SK-N-SH treated with all-trans-retinoic acid at 6 μM for 48 hours (cell line): Measurements from ENCODE around the gene CDK14.

ENCODE experiments used
- ESRRG ChIP-seq: fragments of 250-450 bp; sonication (Bioruptor Pico); IDR thresholded peaks from 2 replicates; pipeline ENCODE4 v1.6.1; 2021; ENCODE audit warnings: mild to moderate bottlenecking
- ISL1 ChIP-seq: fragments of 250-450 bp; sonication (Bioruptor Pico); IDR thresholded peaks from 2 replicates; pipeline ENCODE4 v2.1.2; 2022; ENCODE audit warnings: mild to moderate bottlenecking, moderate library complexity
- PPARA ChIP-seq: fragments of 250-450 bp; sonication (Bioruptor Pico); IDR thresholded peaks from 2 replicates; pipeline ENCODE4 v1.5.0; 2020; ENCODE audit warnings: mild to moderate bottlenecking, borderline replicate concordance
- RARB ChIP-seq: fragments of 250-450 bp; sonication (Bioruptor Pico); IDR thresholded peaks from 2 replicates; pipeline ENCODE4 v1.8.0; 2021; ENCODE audit warnings: mild to moderate bottlenecking, moderate library complexity
- ZC3H10 ChIP-seq: fragments of 250-450 bp; sonication (Bioruptor Pico); IDR thresholded peaks from 2 replicates; pipeline ENCODE4 v1.5.1; 2021; ENCODE audit warnings: mild to moderate bottlenecking, moderate library complexity
- ZFP3 ChIP-seq: fragments of 250-450 bp; sonication (Bioruptor Pico); IDR thresholded peaks from 2 replicates; pipeline ENCODE4 v1.5.0; 2020; ENCODE audit warnings: mild to moderate bottlenecking, moderate library complexity
- ZNF565 ChIP-seq: fragments of 450-650 bp; formaldehyde crosslinking; conservative IDR thresholded peaks from 2 replicates; pipeline ENCODE4 v1.5.0; 2020; ENCODE audit warnings: low read depth, mild to moderate bottlenecking, moderate library complexity
- ZNF8 ChIP-seq: fragments of 450-650 bp; formaldehyde crosslinking; IDR thresholded peaks from 2 replicates; pipeline ENCODE4 v1.5.0; 2020; ENCODE audit warnings: mild to moderate bottlenecking, moderate library complexity
- TF ChIP-seq, protein P1 (sequence below): fragments of 250-450 bp; sonication (Bioruptor Pico); IDR thresholded peaks from 2 replicates; pipeline ENCODE4 v1.5.1; 2020; ENCODE audit warnings: low read depth, mild to moderate bottlenecking, moderate library complexity
- TF ChIP-seq, protein P2 (sequence below): fragments of 250-450 bp; sonication (Bioruptor Pico); IDR thresholded peaks from 2 replicates; pipeline ENCODE4 v1.8.0; 2021; ENCODE audit warnings: low read depth, mild to moderate bottlenecking, moderate library complexity, borderline replicate concordance
- TF ChIP-seq, protein P3 (sequence below): fragments of 250-450 bp; sonication (Bioruptor Pico); IDR thresholded peaks from 2 replicates; pipeline ENCODE4 v1.8.0; 2020; ENCODE audit warnings: mild to moderate bottlenecking, moderate library complexity, borderline replicate concordance

DNA sequence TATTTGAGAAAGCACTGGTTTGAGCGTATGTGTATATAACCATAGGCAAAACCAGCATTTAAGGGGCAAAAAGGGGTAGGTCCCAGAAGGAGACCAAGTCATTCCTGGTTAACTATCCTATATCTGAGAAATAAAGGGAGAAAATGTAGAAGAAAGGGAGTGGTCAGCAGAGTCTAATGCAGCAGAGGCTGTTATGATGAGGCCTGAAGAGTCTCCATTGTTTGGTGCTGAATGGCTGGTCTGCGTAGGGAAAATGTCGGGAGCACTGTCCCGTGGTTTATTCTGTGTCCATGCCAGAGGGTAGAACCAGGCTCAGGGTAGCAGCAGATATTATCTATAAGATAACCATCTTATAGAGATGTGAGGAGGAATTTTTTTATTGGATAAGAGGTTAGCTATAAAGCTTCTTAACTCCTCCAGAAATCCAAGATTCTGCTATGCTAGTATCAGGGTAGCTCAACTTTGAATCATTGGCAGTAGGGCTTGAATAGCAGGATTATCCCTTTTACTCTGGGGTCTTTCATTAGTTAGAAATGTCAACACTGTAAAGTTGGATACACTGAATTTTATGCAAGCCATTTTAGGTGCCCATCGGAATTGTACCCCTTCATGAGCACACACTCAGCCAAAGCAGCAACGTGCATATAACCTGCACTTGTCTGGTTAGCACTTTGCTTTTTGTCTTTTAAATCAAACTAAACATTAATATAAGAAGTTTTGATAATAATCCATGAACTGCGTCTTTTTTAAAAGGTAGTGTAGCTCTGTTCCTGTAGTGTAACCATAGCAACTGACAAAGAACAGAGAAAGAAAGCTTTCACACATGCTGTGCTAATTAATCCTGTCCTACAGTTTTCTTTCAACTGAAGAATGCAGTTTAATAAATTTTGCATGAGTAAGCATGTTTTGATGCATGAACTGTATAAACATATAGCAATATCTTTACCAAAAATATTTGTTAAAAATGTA is 356.1 kb downstream of the CDK14 start:
- TF ChIP-seq, protein P1, sequence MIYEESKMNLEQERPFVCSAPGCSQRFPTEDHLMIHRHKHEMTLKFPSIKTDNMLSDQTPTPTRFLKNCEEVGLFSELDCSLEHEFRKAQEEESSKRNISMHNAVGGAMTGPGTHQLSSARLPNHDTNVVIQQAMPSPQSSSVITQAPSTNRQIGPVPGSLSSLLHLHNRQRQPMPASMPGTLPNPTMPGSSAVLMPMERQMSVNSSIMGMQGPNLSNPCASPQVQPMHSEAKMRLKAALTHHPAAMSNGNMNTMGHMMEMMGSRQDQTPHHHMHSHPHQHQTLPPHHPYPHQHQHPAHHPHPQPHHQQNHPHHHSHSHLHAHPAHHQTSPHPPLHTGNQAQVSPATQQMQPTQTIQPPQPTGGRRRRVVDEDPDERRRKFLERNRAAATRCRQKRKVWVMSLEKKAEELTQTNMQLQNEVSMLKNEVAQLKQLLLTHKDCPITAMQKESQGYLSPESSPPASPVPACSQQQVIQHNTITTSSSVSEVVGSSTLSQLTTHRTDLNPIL (CRISPR knock-in tag): no peak
- no peak for TF ChIP-seq PPARA
- TF ChIP-seq ZC3H10: no peak
- no peak for TF ChIP-seq RARB (CRISPR knock-in tag)
- no peak for TF ChIP-seq ZNF8 (CRISPR knock-in tag)
- no peak for TF ChIP-seq ZFP3 (CRISPR knock-in tag)
- no peak for TF ChIP-seq ESRRG
- TF ChIP-seq, protein P2, sequence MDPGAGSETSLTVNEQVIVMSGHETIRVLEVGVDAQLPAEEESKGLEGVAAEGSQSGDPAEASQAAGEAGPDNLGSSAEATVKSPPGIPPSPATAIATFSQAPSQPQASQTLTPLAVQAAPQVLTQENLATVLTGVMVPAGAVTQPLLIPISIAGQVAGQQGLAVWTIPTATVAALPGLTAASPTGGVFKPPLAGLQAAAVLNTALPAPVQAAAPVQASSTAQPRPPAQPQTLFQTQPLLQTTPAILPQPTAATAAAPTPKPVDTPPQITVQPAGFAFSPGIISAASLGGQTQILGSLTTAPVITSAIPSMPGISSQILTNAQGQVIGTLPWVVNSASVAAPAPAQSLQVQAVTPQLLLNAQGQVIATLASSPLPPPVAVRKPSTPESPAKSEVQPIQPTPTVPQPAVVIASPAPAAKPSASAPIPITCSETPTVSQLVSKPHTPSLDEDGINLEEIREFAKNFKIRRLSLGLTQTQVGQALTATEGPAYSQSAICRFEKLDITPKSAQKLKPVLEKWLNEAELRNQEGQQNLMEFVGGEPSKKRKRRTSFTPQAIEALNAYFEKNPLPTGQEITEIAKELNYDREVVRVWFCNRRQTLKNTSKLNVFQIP: no peak
- no peak for TF ChIP-seq ISL1
- no peak for TF ChIP-seq ZNF565
- TF ChIP-seq, protein P3, sequence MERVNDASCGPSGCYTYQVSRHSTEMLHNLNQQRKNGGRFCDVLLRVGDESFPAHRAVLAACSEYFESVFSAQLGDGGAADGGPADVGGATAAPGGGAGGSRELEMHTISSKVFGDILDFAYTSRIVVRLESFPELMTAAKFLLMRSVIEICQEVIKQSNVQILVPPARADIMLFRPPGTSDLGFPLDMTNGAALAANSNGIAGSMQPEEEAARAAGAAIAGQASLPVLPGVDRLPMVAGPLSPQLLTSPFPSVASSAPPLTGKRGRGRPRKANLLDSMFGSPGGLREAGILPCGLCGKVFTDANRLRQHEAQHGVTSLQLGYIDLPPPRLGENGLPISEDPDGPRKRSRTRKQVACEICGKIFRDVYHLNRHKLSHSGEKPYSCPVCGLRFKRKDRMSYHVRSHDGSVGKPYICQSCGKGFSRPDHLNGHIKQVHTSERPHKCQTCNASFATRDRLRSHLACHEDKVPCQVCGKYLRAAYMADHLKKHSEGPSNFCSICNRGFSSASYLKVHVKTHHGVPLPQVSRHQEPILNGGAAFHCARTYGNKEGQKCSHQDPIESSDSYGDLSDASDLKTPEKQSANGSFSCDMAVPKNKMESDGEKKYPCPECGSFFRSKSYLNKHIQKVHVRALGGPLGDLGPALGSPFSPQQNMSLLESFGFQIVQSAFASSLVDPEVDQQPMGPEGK (CRISPR knock-in tag): no peak
